HG02763 (cell line): Measurements from ENCODE around the gene SLC25A42.
"Not testable (repeated sequence)": the region's sequence is repeated elsewhere in the genome, so short reads cannot be mapped to it uniquely, and the experiment has no call there.

ENCODE experiments used
- ATAC-seq: cut with Tn5 transposase; IDR thresholded peaks from one replicate; pipeline ENCODE4 v1.9.1; 2021; ENCODE audit warnings: mild to moderate bottlenecking, moderate library complexity; ENCODE audit not compliant: unreplicated experiment

The SLC25A42 gene

GRCh38 chr19:19101540-19101939, 37.7 kb downstream of the SLC25A42 start:
- no peak for ATAC-seq

- ATAC-seq: not testable (repeated sequence)
Observed at GRCh38 chr19:19102566-19102965, 38.8 kb downstream of the SLC25A42 start.

GRCh38 chr19:19103167-19103566, 39.4 kb downstream of the SLC25A42 start:
- ATAC-seq: no peak

- ATAC-seq: no peak
Observed at GRCh38 chr19:19105365-19106055, 41.7 kb downstream of the SLC25A42 start.

DNA sequence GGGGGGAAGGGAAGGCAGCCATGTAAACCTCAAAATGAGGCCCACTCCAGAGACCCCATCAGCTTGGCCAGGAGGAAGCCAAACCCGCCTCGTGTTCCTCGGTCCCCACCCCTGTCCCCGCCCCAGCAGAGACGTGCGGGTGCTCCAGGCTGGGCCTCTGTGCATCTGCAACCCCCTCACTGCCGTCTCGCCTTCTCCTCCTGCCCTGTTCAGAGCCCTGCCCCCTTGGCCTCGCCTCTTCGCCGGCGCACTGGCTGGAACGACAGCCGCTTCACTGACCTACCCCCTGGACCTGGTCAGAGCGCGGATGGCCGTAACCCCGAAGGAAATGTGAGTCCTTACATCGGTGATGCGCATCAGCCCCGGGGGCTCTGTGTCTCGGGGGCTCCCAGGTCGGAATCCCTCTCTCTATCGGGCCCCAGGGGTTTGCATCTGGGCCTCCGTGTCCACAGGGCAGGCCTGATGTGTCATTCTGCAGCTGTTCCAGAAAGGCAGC, 42.3 kb downstream of the SLC25A42 start:
- ATAC-seq: no peak

DNA sequence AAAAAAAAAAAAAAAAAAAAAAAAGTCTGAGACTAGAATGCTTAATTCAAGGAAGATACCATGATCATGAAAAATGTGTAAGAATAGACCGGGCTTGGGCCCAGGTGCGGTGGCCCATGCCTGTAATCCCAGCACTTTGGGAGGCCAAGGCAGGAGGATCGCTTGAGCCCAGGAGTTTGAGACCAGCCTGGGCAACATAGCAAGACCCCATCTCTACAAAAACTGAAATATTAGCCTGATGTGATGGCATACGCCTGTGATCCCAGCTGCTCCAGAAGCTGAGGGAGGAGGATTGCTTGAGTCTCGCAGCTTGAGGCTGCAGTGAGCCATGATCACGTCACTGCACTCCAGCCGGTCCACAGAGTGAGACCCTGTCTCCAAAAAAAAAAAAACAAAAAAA, 43.1 kb downstream of the SLC25A42 start:
- not testable (repeated sequence) for ATAC-seq

DNA sequence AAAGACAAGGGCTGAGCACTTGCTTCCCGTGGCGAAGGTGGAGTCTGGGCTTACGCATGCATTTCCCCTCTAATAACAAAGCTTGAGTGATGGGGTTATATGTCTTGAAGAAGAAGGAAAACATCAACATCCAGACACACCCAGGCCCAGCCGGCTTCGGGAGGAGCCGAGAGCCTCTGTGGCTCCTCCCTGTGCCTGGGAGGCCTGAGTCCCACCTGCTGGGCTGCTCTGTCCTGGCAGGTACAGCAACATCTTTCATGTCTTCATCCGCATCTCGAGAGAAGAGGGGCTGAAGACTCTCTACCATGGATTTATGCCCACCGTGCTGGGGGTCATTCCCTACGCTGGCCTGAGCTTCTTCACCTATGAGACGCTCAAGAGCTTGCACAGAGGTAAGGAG, 43.9 kb downstream of the SLC25A42 start:
- no peak for ATAC-seq

GRCh38 chr19:19109601-19110000, 45.8 kb downstream of the SLC25A42 start:
- ATAC-seq: no peak

DNA sequence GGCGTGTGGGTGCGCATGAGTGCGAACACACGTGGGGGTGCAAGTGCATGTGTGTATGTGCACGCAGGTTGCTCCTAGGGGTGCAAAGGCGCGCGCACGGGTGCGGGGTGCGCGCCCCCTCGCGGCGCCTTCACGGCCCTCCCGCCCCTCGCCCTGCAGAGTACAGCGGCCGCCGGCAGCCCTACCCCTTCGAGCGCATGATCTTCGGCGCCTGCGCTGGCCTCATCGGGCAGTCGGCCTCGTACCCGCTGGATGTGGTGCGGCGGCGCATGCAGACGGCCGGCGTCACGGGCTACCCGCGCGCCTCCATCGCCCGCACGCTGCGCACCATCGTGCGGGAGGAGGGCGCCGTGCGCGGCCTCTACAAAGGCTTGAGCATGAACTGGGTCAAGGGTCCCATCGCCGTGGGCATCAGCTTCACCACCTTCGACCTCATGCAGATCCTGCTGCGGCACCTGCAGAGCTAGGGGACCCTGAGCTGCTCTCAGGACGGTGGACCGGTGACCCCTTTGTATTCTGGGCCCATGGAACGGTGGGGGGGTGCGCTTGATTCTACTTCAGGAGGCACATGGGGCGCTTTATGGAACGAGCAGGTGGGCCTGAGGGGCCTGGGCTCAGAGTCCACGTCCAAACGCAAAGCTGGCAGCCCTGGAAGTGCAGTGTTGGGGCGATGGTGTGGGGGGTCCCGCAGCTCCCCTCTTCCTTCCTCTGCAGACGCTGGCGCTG, 46.8 kb downstream of the SLC25A42 start:
- ATAC-seq: no peak

- ATAC-seq: no peak
Observed at GRCh38 chr19:19111136-19111835, 47.5 kb downstream of the SLC25A42 start.

DNA sequence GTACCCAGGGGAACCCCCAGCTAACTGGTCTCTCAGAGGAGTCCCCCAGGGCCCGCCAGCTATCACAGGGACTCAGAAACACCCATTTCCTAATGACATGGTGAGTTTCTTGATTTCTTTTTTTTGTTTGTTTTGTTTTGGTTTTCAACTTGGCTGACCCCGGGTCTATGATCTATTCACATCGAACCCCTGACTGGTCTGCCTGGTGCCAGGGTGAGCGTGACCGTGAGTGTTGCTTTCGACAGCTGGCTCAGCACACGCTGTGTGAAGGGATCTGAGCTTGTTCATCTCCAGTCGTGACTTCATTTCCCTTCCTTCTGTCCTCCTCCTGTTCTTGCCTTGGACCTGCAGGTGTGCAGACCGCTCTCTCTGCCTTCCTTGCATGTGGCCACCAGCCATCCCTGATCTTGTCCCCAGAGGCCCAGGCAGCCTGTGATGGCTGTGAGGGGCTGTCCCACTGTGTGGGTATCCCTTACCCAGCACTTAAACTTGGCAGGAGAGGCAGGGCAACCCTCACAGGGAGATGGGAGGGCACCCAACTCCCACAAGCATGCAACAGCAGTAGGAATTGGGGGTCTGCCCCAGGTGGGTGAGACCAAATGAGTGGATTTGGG, 48.3 kb downstream of the SLC25A42 start:
- no peak for ATAC-seq

- ATAC-seq: no peak
Observed at GRCh38 chr19:19113040-19113626, 49.3 kb downstream of the SLC25A42 start.

GRCh38 chr19:19115954-19116353, 52.2 kb downstream of the SLC25A42 start:
- ATAC-seq: no peak

DNA sequence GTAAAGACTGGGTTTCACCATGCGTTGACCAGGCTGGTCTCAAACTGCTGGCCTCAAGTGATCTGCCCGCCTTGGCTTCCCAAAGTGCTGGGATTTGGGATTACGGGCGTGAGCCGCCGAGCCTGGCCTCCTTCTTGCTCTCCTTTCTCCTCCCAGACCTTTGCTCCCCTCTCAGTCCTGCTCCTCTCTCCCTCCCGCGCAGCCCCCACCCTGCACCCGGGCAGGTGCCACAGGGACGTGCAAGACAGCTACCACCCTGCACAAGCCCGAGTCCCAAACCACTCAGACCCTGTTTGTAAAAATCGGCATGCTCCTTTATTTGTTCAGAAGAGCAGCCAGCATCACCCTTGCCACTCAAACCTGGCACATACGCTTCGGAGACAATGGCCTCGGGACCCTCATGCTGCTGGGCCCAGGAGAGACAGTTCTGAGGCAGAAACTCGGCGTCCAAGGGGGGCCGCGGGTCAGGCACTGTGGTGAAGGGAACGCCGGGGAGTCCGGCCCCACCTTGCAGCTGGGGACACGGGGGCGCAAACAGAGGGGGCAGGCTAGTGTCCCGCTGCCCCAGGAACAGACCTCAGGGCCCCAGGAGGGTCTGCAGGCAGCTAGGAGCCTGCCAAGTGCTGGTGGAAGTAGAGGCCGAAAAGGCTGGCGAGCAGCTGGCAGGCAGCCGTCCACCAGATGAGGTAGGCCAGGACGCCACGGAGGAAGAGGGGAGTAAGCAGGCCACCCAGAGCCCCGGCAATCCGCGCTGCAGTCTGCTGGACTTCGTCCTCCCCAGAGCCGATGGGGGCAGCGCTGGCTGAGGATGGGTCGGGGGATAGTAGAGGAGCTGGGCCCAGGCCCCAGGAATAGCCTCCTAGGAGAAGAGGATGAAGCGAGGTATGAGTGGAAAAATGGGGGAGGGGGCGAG, 55.8 kb downstream of the SLC25A42 start:
- no peak for ATAC-seq

DNA sequence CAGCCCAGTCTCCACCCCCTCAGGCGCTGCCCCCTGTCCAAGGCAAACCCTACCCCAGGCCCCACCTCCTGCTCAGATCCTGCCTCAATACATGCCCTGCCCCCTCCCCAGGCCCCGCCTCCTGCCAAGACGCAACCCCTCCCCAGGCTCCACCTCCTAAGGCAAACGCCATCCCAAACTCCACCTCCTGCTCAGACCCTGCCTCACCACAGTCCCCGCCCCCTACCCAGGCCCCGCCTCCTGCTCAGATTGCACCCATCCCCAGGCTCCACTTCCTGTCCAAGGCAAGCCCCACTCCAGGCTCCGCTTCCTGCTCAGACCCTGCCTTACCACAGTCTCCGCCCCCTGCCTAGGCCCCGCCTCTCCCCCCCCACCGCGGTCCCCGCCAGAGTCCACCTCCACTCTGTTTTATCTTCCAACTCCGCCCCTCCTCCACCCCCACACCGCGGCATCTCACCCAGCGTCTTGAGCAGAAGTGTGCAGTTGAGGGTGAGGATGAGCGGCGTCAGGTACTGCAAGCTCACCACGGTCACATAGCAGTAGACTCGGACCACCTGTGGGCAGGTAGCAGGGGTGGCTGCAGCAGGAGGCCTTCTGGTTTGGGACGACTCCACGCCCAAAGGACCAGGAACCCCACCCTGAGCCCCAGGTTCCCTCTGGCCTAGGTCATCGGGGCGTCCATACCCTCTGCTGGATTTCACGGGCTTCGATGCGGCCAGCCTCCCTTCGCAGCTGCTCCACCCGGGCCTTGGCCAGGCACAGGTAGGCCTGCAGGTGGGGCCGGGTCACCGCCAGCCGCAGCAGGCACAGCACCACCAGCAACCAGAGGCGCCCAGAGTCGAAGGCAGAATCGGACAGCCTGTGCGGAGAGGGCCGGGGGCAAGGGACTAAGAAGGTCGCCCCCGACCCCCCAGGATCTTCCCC, 56.8 kb downstream of the SLC25A42 start:
- ATAC-seq: no peak

DNA sequence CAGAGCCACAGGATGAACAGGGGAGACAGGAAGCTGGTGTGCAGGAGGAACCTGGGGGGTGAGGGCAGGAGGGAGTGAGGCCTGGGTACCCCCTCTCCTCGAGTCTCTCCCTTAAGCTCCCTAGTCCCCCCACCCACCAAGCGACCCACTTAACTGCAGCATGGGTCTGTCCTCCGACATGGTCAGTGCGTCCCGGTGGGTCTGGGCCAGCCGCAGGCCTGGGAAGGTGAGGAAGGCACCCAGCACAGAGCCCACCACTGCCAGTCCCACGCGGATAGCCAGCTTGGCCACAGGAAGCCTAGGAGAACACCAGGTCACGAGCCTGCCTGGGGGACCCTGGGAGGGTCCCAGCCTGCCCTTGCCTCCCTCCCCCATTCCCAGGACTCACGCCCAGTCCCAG, 57.6 kb downstream of the SLC25A42 start:
- ATAC-seq: no peak

GRCh38 chr19:19122902-19123301, 59.1 kb downstream of the SLC25A42 start:
- no peak for ATAC-seq

DNA sequence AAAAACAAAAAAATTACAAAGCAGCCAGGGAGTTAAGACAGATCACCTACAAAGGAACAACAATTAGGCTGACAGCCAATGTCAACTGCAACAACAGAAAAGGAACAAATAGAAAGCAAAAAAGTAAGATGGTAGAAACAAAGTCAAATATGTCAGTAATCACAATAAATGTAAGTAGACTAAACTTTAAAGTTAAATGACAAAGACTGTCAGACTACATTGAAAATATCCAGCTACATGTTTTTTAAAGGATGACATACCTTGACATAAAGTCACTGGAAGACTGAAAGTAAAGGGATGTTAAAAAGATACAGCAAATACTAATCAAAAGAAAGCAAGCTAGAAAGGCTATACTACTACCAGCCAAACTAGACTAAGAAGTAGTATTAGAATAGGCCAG, 59.6 kb downstream of the SLC25A42 start:
- ATAC-seq: no peak

DNA sequence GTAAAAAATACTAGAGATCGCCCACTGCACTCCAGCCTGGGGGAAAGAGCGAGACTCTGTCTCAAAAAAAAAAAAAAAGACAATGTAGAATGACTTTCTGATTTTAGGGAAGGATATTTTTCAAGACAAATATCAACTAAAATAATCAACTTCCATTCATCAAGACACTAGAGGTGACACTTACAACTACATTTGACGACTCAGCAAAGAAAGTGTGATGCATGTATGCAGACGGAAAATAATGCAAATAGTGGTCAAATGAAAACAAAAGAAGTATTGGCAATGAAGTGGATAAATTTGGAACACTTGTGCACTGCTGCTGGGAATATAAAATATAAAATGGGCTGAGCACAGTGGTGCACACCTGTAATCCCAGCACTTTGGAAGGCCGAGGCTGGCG, 62.3 kb downstream of the SLC25A42 start:
- ATAC-seq: no peak
